ENCODE measurements around the gene ZFYVE9.
"Not testable (repeated sequence)": the region's sequence is repeated elsewhere in the genome, so short reads cannot be mapped to it uniquely, and the experiment has no call there.

Gene ZFYVE9

DNA sequence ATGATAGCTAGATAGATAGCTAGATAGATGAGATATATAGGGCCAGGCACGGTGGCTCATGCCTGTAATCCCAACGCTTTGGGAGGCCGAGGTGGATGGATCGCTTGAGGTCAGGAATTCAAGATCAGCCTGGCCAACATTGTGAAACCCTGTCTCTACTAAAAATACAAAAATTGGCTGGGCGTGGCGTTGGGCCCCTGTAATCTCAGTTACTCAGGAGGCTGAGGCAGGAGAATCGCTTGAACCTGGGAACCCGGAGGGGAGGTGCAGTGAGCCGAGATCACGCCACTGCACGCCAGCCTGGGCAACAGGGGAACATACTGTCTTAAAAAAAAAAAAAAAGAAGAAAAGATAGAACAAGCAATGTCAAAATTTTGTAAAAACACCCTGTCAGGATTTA is 8.6 kb downstream of the ZFYVE9 start:
- DNase-seq = not testable (repeated sequence)

DNA sequence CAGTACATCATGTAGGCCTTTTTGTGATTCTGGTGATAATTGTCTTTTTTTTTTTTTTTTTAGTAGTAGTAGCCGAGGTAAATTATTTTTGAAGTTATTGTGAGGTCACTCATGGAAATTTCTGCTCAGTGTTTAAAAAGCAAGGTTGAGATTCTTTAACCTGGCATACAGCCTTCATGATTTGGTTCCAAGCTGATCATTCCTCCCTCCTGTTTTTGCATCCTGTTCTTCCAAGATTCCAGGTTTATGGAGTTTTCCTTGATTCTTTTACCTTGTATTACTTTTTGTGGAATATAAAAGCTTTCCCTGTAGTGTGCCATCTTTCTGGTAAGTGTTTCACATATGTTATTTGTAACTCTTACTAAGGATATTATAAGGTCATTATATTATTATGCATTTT is 9.1 kb downstream of the ZFYVE9 start:
- DNase-seq = no peak

GRCh38 chr1:52152572-52152971 is 10.7 kb downstream of the ZFYVE9 start:
- no peak for DNase-seq

DNA sequence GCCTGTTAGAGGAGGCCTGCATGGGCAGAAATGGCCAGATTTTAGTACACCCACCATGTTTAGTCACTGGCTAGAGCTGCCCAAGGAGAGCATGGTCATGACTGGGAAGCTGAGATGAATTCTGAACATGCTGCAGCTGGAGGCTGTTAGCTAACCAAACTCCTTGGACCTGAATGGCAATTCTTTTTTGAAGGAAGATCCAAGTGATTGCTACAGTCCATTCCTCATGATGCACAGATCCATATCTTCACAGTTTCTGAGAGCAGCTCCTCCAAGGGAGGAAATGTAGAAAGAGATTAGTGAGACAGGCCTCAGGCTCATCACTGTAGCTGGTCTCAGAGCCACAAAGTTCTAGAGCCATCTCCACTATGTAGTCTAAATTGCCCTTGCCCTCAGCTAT is 11.1 kb downstream of the ZFYVE9 start:
- DNase-seq = no peak

DNA sequence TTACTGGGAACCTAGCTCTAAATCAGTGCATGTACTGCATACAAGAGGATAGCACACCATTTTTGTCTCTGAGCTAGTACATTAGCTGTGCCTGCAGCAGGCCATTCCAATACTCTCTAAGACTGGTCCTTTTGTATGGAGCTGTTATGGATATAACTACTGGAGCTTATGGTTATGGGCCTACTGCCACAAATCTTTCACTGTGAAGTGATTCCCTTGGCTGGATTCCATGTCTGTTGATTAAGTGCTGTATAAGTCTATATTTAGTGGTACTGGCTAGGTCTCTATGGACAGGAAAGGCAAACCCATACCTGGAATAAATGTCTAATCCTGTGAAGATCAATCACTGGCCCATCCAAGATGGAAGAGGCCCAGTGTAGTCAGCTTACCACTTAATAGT is 12.0 kb downstream of the ZFYVE9 start:
- DNase-seq = no peak

DNA sequence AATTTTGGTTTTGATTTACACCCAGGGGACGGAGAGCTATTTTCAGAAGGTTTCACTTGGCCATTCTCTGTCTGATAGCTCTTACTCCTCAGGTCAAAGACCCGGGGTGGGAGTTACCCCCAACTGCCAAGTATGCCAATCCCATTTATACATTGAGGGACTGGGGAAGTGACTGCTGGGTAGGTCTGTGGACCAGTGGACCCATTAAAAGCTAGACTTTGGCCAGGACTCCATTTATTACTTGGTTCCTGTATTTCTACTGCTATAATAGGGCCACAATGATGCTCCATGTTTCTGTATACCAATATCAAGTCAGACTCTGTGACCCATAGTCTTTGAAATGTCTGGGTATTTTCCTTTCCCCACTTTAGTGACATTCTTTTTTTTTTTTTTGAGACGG is 14.6 kb downstream of the ZFYVE9 start:
- no peak for DNase-seq

DNA sequence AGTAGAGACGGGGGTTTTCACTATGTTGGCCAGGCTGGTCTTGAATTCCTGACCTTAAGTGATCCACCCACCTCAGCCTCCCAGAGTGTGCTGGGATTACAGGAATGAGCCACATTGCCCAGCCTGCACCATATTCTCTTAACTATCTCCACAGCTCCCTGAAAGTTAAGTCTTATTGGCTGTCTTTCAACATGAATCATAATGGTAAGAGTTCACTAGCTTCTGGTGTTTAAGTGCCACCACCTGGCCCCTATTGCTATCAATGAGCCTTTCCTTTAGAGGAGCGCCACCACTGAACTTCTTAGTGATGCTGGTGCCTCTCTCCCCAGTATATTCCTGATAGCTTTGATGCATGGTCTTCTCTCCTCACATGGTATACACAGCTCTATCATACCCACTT is 15.7 kb downstream of the ZFYVE9 start:
- DNase-seq = no peak

DNA sequence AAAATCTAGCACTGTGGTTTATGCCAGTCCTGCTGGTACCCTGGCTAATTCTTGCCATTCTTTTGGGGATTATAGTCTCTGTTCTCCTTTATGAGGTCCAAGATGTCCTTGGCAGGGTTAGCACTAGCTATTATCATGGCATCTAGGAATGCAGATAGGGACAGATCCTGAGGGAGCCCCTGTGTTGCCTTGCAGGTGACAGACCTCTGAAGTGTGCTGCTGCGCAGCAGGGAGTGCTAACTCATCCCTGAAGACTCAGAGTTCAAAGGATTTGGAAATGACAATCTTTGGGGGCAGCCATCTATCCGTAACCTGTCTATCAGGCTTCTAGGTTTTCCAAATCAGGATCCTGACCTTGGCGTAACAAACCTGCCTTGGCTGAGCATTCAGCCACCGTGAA is 16.3 kb downstream of the ZFYVE9 start:
- DNase-seq = no peak

DNA sequence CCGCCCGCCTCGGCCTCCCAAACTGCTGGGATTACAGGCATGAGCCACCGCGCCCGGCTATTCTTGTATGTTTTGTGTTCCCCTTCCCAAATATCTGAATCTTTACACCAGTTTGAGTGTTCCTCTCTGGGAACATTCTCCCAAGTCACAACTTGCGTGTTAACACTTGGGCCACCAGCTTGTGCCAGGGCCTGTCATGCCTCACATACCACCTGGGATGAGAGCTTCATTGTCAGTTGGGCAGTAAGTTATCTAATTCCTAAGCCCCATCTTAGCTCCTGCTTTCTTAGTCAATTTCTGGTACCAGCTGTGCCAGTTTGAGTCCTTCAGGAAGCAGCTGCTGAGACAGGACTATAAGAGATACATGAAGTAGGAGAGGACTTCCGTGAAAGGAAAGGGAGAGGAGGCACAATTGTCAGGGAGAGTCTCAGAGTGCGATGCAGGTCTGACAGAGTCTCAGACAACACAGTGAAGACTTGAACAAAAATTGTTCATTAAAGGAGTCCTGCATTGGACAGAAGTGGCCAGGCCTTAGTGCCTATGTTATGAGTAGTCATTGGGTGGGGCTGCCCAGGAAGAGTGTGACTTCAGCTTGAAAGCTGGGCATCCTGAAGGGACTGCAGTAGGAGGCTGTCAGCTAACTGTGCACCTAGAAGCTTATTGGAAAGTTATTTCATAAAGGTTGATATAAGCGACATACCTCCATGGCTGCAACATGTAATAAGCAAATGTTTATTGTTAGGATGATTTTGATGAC is 17.3 kb downstream of the ZFYVE9 start:
- no peak for DNase-seq

- no peak for DNase-seq
Observed at GRCh38 chr1:52162947-52163346, 21.1 kb downstream of the ZFYVE9 start.

GRCh38 chr1:52164604-52165003 is 22.7 kb downstream of the ZFYVE9 start:
- no peak for DNase-seq

GRCh38 chr1:52166996-52167753 is 25.3 kb downstream of the ZFYVE9 start:
- no peak for DNase-seq

DNA sequence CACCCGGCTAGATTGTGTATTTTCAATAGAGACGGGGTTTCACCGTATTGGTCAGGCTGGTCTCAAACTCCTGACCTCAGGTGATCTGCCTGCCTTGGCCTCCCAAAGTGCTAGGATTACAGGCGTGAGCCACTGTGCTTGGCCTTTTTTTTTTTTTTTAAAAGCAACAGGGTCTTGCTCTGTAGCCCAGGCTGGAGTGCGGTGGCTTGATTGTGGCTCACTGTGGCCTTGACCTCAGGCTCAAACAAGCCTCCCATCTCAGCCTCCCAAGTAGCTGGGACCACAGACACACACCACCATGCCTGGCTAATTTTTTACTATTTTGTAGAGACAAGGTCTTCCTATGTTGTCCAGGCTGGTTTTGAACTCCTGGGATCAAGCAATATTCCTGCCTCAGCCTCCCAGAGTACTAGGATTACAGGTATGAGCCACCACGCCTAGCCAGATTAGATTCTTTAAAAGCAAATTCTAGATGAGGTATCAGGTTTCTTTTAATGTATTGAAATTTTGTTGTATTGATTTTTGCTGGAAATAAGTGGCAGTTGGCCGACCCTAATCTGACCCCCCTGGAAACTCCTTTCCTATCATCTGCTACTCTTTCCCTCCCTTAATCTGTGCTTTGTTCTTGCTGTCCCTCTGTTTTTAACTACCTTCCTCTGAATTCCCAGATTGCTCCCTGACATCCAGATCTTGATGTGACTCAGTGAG is 26.6 kb downstream of the ZFYVE9 start:
- DNase-seq = no peak

GRCh38 chr1:52171149-52171548 is 29.3 kb downstream of the ZFYVE9 start:
- DNase-seq = not testable (repeated sequence)

DNA sequence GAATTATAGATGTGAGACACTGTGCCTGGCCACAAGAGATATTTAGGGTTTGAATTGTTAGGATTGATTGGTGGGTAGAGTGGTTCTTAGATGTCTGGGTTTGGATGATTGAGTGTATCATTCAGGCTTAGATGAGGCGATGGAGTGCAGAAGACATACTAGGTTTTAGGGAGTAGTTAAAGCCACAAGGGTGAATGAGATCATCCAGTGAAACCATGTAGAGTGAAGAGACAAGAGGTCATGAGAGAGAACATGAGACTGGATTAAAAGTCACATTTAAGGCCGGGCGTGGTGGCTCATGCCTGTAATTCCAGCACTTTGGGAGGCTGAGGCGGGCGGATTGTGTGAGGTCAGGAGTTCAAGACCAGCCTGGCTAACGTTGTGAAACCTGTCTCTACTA is 37.2 kb downstream of the ZFYVE9 start:
- DNase-seq = no peak

DNA sequence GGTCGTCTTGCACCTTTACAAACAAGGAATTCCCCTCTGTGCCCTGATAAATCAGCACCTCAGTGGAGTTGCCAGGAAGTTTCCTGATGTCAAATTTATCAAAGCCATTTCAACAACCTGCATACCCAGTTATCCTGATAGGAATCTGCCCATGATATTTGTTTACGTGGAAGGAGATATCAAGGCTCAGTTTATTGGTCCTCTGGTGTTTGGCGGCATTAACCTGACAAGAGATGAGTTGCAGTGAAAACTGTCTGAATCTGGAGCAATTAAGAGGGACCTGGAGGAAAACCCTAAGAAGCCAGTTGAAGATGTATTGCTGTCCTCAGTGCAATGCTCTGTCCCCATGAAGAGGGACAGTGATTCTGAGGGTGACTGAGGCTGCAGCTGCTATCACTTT is 38.3 kb downstream of the ZFYVE9 start:
- no peak for DNase-seq

DNA sequence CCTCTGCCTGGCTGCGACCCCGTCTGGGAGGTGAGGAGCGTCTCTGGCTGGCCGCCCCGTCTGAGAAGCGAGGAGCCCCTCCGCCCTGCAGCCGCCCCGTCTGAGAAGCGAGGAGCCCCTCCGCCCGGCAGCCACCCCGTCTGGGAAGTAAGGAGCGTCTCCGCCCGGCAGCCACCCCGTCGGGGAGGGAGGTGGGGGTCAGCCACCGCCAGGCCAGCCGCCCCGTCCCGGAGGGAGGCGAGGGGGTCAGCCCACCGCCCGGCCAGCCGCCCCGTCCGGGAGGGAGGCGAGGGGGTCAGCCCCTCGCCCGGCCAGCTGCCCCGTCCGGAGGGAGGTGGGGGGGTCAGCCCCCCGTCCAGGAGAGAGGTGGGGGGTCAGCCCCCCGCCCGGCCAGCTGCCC is 39.9 kb downstream of the ZFYVE9 start:
- DNase-seq = not testable (repeated sequence)

DNA sequence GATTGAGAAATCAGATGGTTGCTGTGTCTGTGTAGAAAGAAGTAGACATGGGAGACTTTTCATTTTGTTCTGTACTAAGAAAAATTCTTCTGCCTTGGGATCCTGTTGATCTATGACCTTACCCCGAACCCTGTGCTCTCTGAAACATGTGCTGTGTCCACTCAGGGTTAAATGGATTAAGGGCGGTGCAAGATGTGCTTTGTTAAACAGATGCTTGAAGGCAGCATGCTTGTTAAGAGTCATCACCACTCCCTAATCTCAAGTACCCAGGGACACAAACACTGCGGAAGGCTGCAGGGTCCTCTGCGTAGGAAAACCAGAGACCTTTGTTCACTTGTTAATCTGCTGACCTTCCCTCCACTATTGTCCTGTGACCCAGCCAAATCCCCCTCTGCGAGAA is 40.4 kb downstream of the ZFYVE9 start:
- DNase-seq = not testable (repeated sequence)

GRCh38 chr1:52182874-52183400 is 41.0 kb downstream of the ZFYVE9 start:
- no peak for DNase-seq

GRCh38 chr1:52186449-52186848 is 44.6 kb downstream of the ZFYVE9 start:
- DNase-seq = no peak

- DNase-seq = no peak
Observed at GRCh38 chr1:52189898-52190480, 48.1 kb downstream of the ZFYVE9 start.

DNA sequence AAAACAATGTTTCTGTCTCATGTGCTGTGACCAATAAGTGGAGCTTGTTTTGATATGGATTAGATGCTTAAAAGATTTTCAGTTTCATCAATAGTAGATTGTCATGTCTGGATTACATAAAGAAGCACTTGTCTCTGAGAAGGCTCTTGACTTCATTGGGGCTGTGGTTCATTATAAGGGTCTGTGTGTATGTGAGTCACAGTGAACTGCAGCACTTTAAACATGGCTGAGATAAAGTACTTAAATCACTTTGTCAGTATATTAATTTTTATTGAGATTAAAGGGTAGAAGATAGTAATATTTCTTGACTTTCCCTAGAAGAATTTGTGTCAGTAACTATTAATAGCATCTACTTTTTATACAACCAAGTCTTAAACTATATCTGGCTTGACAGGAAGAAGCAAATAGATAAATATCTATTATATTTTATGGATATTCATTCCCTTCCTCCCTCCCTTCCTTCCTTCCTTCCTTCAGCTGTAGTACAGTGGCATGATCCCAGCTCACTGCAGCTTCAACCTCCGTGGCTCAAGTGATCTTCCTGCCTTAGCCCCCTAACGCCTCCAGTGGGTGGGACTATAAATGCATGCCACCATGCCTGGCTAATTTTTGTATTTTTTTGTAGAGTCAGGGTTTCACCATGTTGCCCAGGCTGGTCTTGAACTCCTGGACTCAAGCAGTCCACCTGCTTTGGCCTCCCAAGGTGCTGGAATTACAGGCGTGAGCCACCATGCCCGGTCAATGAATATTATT is 48.8 kb downstream of the ZFYVE9 start:
- DNase-seq = no peak
